Calu3 (cell line): Measurements from ENCODE around the gene MXRA5. TPM values are rescaled to one million over a fixed set of nuclear protein-coding genes. Genes with fewer than 3 reads are reported as not detected.
A peak's percentile ranks its signal among the peaks of the same experiment; 100 is the strongest.
"Not testable (repeated sequence)": the region's sequence is repeated elsewhere in the genome, so short reads cannot be mapped to it uniquely, and the experiment has no call there.

Experiments used
- BruUV-seq: library from RNA; stranded (reverse); fragments of 400-500 nt; replicated peaks from 2 replicates; lab custom pipeline; 2021; lab: Mats Ljungman, UMichigan
- CTCF ChIA-PET: fragments of 300-600 bp; sonication (Branson Sonifier 250); formaldehyde crosslinking; loops from one replicate; lab custom pipeline; 2022; ENCODE audit warnings: antibody characterized with exemption; lab: Charles Lee
- DNase-seq: peaks from one replicate; pipeline ENCODE4 v3.0.0; 2022
- H3K27ac Mint-ChIP-seq: one replicate; pipeline ENCODE4 v1.8.0; 2022; ENCODE audit warnings: mixed read lengths; ENCODE audit not compliant: unreplicated experiment
- H3K27me3 Mint-ChIP-seq: one replicate; pipeline ENCODE4 v1.8.0; 2022; ENCODE audit warnings: mixed read lengths; ENCODE audit not compliant: unreplicated experiment
- H3K36me3 Mint-ChIP-seq: one replicate; pipeline ENCODE4 v1.8.0; 2022; ENCODE audit warnings: mild to moderate bottlenecking, moderate library complexity, mixed read lengths; ENCODE audit not compliant: insufficient read depth, unreplicated experiment
- H3K4me1 Mint-ChIP-seq: one replicate; pipeline ENCODE4 v1.8.0; 2022; ENCODE audit warnings: mild to moderate bottlenecking, low read depth, mixed read lengths; ENCODE audit not compliant: unreplicated experiment
- H3K4me3 Mint-ChIP-seq: one replicate; pipeline ENCODE4 v1.8.0; 2022; ENCODE audit warnings: mild to moderate bottlenecking, low read depth, moderate library complexity, mixed read lengths; ENCODE audit not compliant: unreplicated experiment
- H3K9me3 Mint-ChIP-seq: one replicate; pipeline ENCODE4 v1.8.0; 2022; ENCODE audit warnings: low read depth, mixed read lengths; ENCODE audit not compliant: unreplicated experiment
- CTCF ChIP-seq: fragments of 200-600 bp; IDR thresholded peaks from one replicate; pipeline ENCODE4 v1.8.0; 2022; ENCODE audit warnings: antibody characterized with exemption; ENCODE audit not compliant: unreplicated experiment
- intact Hi-C: fragments of 100-400 bp; cut with micrococcal nuclease; formaldehyde crosslinking; loops from one replicate; pipeline ENCODE4 v1.10.0; 2022; ENCODE audit not compliant: unreplicated experiment
- total RNA-seq: library from RNA; stranded (reverse); gene quantifications from 2 replicates; pipeline ENCODE4 v1.2.3, GENCODE V29; 2022

Gene MXRA5
- total RNA-seq, 1 experiment from 2014 or later = 1.9 TPM

DNA sequence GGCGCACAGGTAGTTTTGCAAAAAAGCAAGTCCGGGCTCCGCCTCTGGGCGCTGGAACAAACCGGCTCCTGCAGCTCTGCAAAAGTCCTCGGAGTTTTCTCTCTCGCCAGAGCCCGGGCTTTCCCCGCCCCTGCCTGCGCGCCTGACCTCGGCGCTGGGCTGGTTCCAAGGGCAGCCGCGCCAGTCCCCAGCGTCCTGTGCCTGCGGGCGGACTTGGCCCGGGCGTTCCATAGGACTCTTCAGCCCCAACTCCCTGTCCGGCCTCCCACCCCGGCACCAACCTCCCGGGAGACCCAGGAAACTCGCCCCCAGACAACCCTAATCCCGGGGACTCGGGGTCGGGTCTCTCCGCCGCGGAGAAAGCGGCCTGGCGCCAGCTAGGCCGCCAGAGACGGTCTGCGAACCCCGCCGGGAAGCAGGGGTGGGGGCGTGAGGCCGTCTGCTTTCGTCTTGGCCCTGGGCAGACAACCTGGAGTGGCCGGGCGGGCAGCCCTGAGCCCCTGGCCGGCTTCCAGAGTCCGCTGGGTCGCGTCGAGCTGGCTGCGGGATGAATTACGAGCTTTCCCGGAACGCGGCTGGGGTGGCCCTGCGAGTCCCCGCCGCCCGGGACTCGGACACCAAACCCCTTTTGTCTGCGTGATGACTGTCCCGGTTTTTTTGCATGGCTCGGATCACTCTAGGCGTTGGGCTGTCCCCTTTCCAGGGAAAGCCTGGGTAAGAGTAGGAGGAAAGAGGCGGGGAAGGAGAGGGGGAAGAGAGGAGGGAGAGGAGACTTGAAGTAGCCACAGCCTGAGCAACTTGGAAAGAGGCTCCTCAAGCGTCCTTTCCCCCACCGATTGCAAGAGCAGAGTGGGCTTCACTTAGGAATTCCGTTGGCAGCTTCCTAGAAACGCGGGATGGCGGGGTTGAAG, 916 bp downstream of the MXRA5 start:
- H3K36me3 Mint-ChIP-seq = peaks cover 7% of the 10 kb centered on the region

DNA sequence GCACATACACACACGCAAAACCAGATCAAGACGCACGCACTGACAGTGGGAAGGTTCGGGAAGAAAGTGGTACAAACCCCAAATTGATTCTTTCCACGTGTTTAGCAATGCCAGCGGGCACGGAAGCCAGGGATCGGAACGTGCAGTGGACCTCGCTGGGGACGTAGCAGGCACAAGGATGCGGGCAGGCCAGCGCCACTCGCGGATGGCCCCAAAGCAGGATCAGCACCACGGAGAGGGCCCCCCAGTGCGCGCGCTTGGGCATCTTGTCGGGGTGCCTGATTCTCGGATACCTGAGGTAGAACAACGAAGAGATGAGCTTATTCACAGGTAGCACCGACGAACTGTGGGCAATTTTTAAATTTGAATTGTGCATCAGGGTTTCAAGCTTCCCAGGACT, 2.9 kb downstream of the MXRA5 start:
- H3K27me3 Mint-ChIP-seq = peaks cover 63% of the 10 kb centered on the region
- H3K4me3 Mint-ChIP-seq, H3K4me1 Mint-ChIP-seq, H3K36me3 Mint-ChIP-seq, intact Hi-C loops, BruUV-seq, DNase-seq, H3K27ac Mint-ChIP-seq, H3K9me3 Mint-ChIP-seq: not testable (repeated sequence)
- CTCF ChIA-PET = interaction anchor here (0.7 kb wide), 1 partner anchor 483 kb away, joined by 3 read pairs; no protein-coding TSS in a partner anchor

More for the DNA sequence above, 916 bp downstream of the MXRA5 start:
- no peak overlapping the region for H3K27ac Mint-ChIP-seq
- peak overlapping the region; percentile 63 for H3K4me3 Mint-ChIP-seq
- H3K9me3 Mint-ChIP-seq = peaks cover 6% of the 10 kb centered on the region
- no TSS peak for BruUV-seq
- TF ChIP-seq CTCF = no peak
- no peaks in the 10 kb centered on the region for H3K4me1 Mint-ChIP-seq
- H3K27me3 Mint-ChIP-seq = peaks cover 81% of the 10 kb centered on the region
- intact Hi-C loops = no loop called here
- DNase-seq = peak; percentile 50
- CTCF ChIA-PET = interaction anchor here (1.3 kb wide), 1 partner anchor 203 kb away, joined by 7 read pairs; no protein-coding TSS in a partner anchor

GRCh38 chrX:3340016-3340415, 6.4 kb downstream of the MXRA5 start:
- BruUV-seq = no TSS peak
- H3K4me3 Mint-ChIP-seq = no peak overlapping the region
- intact Hi-C loops = no loop called here
- H3K9me3 Mint-ChIP-seq = no peaks in the 10 kb centered on the region
- no peak for TF ChIP-seq CTCF
- CTCF ChIA-PET = no interaction called here
- H3K36me3 Mint-ChIP-seq = no peaks in the 10 kb centered on the region
- peaks cover 30% of the 10 kb centered on the region for H3K27me3 Mint-ChIP-seq
- H3K27ac Mint-ChIP-seq = no peak overlapping the region
- no peak for DNase-seq
- H3K4me1 Mint-ChIP-seq = no peaks in the 10 kb centered on the region

GRCh38 chrX:3326681-3327080, 19.8 kb downstream of the MXRA5 start:
- DNase-seq = no peak
- CTCF ChIA-PET = no interaction called here
- Mint-ChIP-seq H3K9me3 (no peaks in the 10 kb centered on the region), H3K4me1 (no peaks in the 10 kb centered on the region), H3K4me3 (no peak overlapping the region), H3K27me3 (peaks cover 27% of the 10 kb centered on the region), H3K36me3 (no peaks in the 10 kb centered on the region), H3K27ac (no peak overlapping the region)
- TF ChIP-seq CTCF = no peak
- BruUV-seq = no TSS peak
- intact Hi-C loops = no loop called here
